MM.1S (cell line): ENCODE results near the gene DUS2.

Experiments used
- DNase-seq: peaks from one replicate; pipeline ENCODE4 v3.0.0-alpha.2; 2015
- H2AFZ ChIP-seq: fragments of 300-600 bp; sonication (generic); 2 replicates; pipeline ENCODE4 v1.6.0; 2016; ENCODE audit warnings: antibody characterized with exemption, low read length
- H3F3A ChIP-seq: fragments of 300-600 bp; sonication (generic); 2 replicates; pipeline ENCODE4 v1.6.1; 2016; ENCODE audit warnings: mild to moderate bottlenecking, antibody characterized with exemption, low read length, moderate library complexity, mixed read lengths; ENCODE audit not compliant: insufficient read depth
- H3K27ac ChIP-seq: fragments of 300-600 bp; sonication (generic); 2 replicates; pipeline ENCODE4 v1.5.1; 2016; ENCODE audit warnings: mild to moderate bottlenecking, low read length
- H3K27me3 ChIP-seq: fragments of 300-600 bp; sonication (generic); replicated peaks from 2 replicates; pipeline ENCODE4 v1.6.0; 2016; ENCODE audit warnings: low read length; ENCODE audit not compliant: insufficient read depth
- H3K36me3 ChIP-seq: fragments of 300-600 bp; sonication (generic); replicated peaks from 2 replicates; pipeline ENCODE4 v1.6.1; 2016; ENCODE audit warnings: mild to moderate bottlenecking, low read length, mixed read lengths; ENCODE audit not compliant: insufficient read depth
- H3K4me1 ChIP-seq: fragments of 300-600 bp; sonication (generic); 2 replicates; pipeline ENCODE4 v1.6.1; 2016; ENCODE audit warnings: low read length, mixed read lengths
- H3K4me2 ChIP-seq: fragments of 300-600 bp; sonication (generic); 2 replicates; pipeline ENCODE4 v1.6.0; 2016; ENCODE audit warnings: low read depth, low read length
- H3K4me3 ChIP-seq: fragments of 300-600 bp; sonication (generic); 2 replicates; pipeline ENCODE4 v1.5.1; 2016; ENCODE audit warnings: low read length, mixed read lengths
- H3K79me2 ChIP-seq: fragments of 300-600 bp; sonication (generic); 2 replicates; pipeline ENCODE4 v1.6.1; 2016; ENCODE audit warnings: mixed run types, low read length, mixed read lengths
- H3K9ac ChIP-seq: fragments of 300-600 bp; sonication (generic); 2 replicates; pipeline ENCODE4 v1.6.1; 2016; ENCODE audit warnings: low read length, mixed read lengths
- H3K9me2 ChIP-seq: fragments of 300-600 bp; sonication (generic); replicated peaks from 2 replicates; pipeline ENCODE4 v1.6.1; 2016; ENCODE audit warnings: mild to moderate bottlenecking, low read length, mixed read lengths; ENCODE audit not compliant: insufficient read depth
- H3K9me3 ChIP-seq: fragments of 300-600 bp; sonication (generic); replicated peaks from 2 replicates; pipeline ENCODE4 v1.6.1; 2016; ENCODE audit warnings: mild to moderate bottlenecking, low read length, mixed read lengths; ENCODE audit not compliant: insufficient read depth
- H4K20me1 ChIP-seq: fragments of 300-600 bp; sonication (generic); 2 replicates; pipeline ENCODE4 v1.6.1; 2016; ENCODE audit warnings: mild to moderate bottlenecking, low read length, moderate library complexity, mixed read lengths; ENCODE audit not compliant: insufficient read depth
- EZH2 ChIP-seq: fragments of 300-600 bp; sonication (generic); optimal IDR thresholded peaks from 2 replicates; pipeline ENCODE3; 2017; ENCODE audit warnings: low read depth, mild to moderate bottlenecking, antibody characterized with exemption, low read length, mixed read lengths
- EZH2phosphoT487 ChIP-seq: fragments of 300-600 bp; sonication (generic); IDR thresholded peaks from 2 replicates; pipeline ENCODE4 v1.6.1; 2018; ENCODE audit warnings: antibody characterized with exemption, low read length
- TF ChIP-seq, protein P1 (sequence below): fragments of 300-600 bp; sonication (generic); IDR thresholded peaks from 2 replicates; pipeline ENCODE4 v1.5.1; 2016; ENCODE audit warnings: antibody characterized with exemption, low read length, mixed read lengths

The DUS2 gene

DNA sequence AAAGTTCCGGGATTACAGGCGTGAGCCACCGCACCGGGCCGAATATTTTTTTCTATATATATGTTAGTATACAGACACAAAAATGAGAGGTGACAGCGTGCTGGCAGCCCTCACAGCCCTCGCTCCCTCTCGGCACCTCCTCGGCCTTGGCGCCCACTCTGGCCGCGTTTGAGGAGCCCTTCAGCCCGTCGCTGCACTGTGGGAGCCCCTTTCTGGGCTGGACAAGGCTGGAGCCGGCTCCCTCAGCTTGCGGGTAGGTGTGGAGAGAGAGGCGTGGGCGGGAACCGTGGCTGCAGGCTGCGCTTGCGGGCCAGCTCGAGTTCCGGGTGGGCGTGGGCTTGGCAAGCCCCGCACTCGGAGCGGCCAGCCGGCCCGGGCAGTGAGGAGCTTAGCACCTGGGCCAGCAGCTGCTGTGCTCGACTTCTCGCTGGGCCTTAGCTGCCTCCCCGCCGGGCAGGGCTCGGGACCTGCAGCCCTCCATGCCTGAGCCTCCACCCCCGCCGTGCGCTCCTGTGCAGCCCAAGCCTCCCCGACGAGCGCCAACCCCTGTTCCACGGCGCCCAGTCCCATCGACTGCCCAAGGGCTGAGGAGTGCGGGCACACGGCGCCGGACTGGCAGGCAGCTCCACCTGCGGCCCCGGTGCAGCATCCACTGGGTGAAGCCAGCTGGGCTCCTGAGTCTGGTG is 40.9 kb upstream of the DUS2 start:
- TF ChIP-seq, protein P1, sequence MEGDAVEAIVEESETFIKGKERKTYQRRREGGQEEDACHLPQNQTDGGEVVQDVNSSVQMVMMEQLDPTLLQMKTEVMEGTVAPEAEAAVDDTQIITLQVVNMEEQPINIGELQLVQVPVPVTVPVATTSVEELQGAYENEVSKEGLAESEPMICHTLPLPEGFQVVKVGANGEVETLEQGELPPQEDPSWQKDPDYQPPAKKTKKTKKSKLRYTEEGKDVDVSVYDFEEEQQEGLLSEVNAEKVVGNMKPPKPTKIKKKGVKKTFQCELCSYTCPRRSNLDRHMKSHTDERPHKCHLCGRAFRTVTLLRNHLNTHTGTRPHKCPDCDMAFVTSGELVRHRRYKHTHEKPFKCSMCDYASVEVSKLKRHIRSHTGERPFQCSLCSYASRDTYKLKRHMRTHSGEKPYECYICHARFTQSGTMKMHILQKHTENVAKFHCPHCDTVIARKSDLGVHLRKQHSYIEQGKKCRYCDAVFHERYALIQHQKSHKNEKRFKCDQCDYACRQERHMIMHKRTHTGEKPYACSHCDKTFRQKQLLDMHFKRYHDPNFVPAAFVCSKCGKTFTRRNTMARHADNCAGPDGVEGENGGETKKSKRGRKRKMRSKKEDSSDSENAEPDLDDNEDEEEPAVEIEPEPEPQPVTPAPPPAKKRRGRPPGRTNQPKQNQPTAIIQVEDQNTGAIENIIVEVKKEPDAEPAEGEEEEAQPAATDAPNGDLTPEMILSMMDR = no peak
- TF ChIP-seq EZH2 = no peak
- TF ChIP-seq EZH2phosphoT487 = no peak
- Histone ChIP-seq H3K4me2 (no peak overlapping the region), H3K9me3 (no peaks in the 10 kb centered on the region), H3K27me3 (no peaks in the 10 kb centered on the region), H3K9ac (no peak overlapping the region), H3K36me3 (no peaks in the 10 kb centered on the region), H3K79me2 (no peaks in the 10 kb centered on the region), H4K20me1 (no peaks in the 10 kb centered on the region), H2AFZ (no peak overlapping the region), H3K4me3 (no peak overlapping the region), H3K9me2 (no peaks in the 10 kb centered on the region), H3F3A (peaks cover 7% of the 10 kb centered on the region), H3K27ac (no peak overlapping the region), H3K4me1 (peaks cover 10% of the 10 kb centered on the region; the same call in 1 of the 2 replicates)
- DNase-seq = no peak

DNA sequence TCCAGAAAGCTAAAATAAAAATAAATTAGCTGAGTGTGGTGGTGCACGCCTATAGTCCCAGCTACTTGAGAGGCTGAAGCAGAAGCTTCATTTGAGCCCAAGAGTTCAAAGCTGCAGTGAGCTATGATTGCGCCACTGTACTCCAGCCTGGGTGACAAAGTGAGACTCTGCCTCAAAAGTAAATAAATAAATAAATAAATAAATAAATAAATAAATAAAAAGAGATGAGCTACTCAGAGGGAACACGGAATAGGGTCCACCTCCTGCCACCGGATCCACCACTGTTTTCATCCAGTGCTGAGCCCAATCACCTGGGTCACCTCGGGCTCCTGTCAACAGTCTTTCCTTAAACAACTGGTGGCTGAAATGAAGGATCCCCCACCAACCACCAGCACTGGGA is 36.1 kb upstream of the DUS2 start:
- H2AFZ ChIP-seq = no peak overlapping the region
- H3K27ac ChIP-seq = no peak overlapping the region
- TF ChIP-seq EZH2phosphoT487 = no peak
- H3K4me1 ChIP-seq = peaks cover 10% of the 10 kb centered on the region; the same call in 1 of the 2 replicates
- no peaks in the 10 kb centered on the region for H3K27me3 ChIP-seq
- H3K4me2 ChIP-seq = no peak overlapping the region
- H3K4me3 ChIP-seq = no peak overlapping the region
- no peaks in the 10 kb centered on the region for H3K36me3 ChIP-seq
- DNase-seq = no peak
- no peak overlapping the region for H3K9ac ChIP-seq
- peaks cover 7% of the 10 kb centered on the region for H3F3A ChIP-seq
- H3K79me2 ChIP-seq = no peaks in the 10 kb centered on the region
- H3K9me2 ChIP-seq = no peaks in the 10 kb centered on the region
- no peaks in the 10 kb centered on the region for H4K20me1 ChIP-seq
- H3K9me3 ChIP-seq = no peaks in the 10 kb centered on the region

DNA sequence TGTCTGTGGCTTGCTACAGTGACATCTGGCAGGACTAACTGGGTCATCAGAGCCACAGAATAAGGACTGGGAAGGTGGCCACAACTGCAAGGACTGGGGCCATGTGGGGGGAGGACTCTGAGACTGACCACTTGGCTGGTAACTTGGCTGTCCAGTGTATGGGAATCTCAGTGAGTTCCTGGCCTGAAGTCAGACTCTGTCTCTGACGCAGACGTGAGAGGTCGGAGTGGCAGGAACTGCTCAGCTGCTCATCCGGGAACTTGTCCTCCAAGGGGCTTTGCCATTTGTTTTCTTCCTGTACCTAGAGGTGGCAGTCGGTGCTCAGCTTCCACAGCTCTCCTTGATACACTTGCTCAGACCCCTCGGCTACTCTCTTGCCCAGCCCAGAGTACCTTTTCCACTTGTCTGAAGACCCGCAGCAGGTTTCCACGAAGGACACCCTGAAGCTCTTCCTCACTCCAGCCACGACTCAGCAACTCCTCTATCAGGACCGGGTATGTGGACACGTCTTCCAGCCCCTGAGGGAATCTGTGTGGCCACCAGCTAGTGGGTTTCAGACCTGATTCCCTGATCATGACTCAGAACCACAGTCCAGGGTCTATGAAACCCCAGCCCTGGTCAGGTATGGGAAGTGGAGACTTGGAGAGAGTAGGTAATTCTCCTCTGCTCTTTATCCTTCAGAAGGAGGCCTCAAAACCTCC is 35.5 kb upstream of the DUS2 start:
- H3K4me2 ChIP-seq = no peak overlapping the region
- H3K9me2 ChIP-seq = no peaks in the 10 kb centered on the region
- no peak overlapping the region for H3K4me3 ChIP-seq
- no peaks in the 10 kb centered on the region for H3K36me3 ChIP-seq
- H4K20me1 ChIP-seq = no peaks in the 10 kb centered on the region
- TF ChIP-seq, protein P1 = no peak
- TF ChIP-seq EZH2phosphoT487 = no peak
- H3K27ac ChIP-seq = no peak overlapping the region
- H3K4me1 ChIP-seq = peaks cover 10% of the 10 kb centered on the region; the same call in 1 of the 2 replicates
- no peaks in the 10 kb centered on the region for H3K79me2 ChIP-seq
- no peak for DNase-seq
- no peaks in the 10 kb centered on the region for H3K9me3 ChIP-seq
- H2AFZ ChIP-seq = no peak overlapping the region
- H3F3A ChIP-seq = peaks cover 7% of the 10 kb centered on the region
- no peaks in the 10 kb centered on the region for H3K27me3 ChIP-seq
- no peak overlapping the region for H3K9ac ChIP-seq

DNA sequence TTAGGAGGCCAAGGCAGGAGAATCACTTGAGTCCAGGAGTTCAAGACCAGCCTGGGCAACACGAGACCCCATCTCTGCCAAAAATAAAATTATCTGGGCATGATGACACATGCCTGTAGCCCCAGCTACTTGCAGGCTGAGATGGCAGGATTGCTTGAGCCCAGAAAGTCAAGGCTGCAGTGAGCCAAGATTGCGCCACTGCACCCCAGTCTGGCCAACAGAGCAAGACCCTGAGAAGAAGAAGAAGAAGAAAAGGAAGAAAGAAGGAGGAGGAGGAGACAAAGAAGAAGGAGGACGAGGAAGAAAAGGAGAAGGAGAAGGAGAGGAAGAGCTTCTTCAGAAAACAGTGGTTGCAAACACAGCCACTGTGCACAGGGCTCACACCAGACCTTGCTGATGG is 34.4 kb upstream of the DUS2 start:
- H3K4me2 ChIP-seq = no peak overlapping the region
- no peak overlapping the region for H2AFZ ChIP-seq
- peaks cover 7% of the 10 kb centered on the region for H3F3A ChIP-seq
- DNase-seq = no peak
- TF ChIP-seq, protein P1 = no peak
- TF ChIP-seq EZH2 (no peak), EZH2phosphoT487 (no peak)
- peaks cover 19% of the 10 kb centered on the region for H3K4me1 ChIP-seq
- no peaks in the 10 kb centered on the region for H3K9me2 ChIP-seq
- no peak overlapping the region for H3K4me3 ChIP-seq
- H3K79me2 ChIP-seq = no peaks in the 10 kb centered on the region
- no peak overlapping the region for H3K9ac ChIP-seq
- no peaks in the 10 kb centered on the region for H4K20me1 ChIP-seq
- no peak overlapping the region for H3K27ac ChIP-seq
- no peaks in the 10 kb centered on the region for H3K9me3 ChIP-seq
- H3K36me3 ChIP-seq = no peaks in the 10 kb centered on the region
- H3K27me3 ChIP-seq = no peaks in the 10 kb centered on the region
